GM23248 (cell line): Measurements from ENCODE around the gene KNOP1.

Experiments used
- EZH2 ChIP-seq: fragments of 200-600 bp; sonication (generic); IDR thresholded peaks from 2 replicates; pipeline ENCODE4 v1.6.1; 2018; ENCODE audit warnings: antibody characterized with exemption, mild to moderate bottlenecking; ENCODE audit not compliant: insufficient read depth, poor library complexity, severe bottlenecking
- EZH2phosphoT487 ChIP-seq: fragments of 200-600 bp; sonication (generic); IDR thresholded peaks from 2 replicates; pipeline ENCODE4 v1.6.1; 2018; ENCODE audit warnings: antibody characterized with exemption, moderate library complexity, mild to moderate bottlenecking, low read depth; ENCODE audit not compliant: insufficient read depth

DNA sequence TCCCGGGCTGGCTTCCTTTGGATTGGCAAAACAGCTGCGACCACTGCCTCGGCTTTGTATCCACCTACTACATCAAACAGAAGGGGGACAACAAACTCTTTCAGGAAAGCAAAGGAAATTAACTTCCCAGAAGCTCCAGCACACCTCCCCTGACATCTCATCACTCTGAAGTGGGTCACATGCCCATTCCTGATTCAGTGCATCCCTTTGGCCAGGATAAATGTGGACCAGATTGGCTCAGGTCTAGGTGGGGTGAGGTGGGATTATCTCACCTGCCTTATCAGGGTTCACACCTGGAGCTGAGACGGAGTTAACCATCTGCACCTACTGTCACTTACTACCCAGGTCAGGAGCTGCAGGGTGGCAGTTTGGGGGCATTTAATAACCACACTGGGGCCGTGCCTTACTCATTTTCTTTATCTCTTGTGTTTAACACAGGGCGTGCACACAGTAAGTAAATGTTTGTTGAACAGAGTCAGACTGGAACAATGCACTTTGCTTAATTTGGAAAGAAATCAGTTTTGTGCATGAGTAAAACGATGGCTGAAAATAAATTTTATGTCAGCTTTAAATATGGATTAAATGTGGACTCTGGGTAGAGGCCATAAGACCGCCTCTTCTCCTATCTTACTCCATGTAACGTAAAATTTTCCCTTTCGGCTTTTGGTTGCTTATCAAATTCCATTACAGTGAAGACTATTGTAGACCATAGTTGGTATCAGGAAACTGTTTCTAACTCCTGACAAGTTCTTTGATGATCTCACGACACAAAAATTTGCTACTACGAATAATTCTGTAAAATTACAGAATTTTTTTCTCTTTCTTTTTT is 36.0 kb upstream of the KNOP1 start:
- TF ChIP-seq EZH2 (no peak), EZH2phosphoT487 (no peak)
